HL-60 (cell line): ENCODE measurements around the gene EXOC6B.

ENCODE experiments used
- DNase-seq, 2 experiments: peaks; one replicate each; pipeline ENCODE4 v3.0.0-alpha.2; 2010 to 2020; ENCODE audit warnings: low read depth in 1 of 2, low spot score in 1 of 2
- H3K27ac ChIP-seq: fragments of 250-450 bp; sonication (Bioruptor Pico); replicated peaks from 2 replicates; pipeline ENCODE4 v1.5.1; 2020; ENCODE audit warnings: mild to moderate bottlenecking, moderate library complexity
- H3K27me3 ChIP-seq: fragments of 250-450 bp; sonication (Bioruptor Pico); 2 replicates; pipeline ENCODE4 v1.5.1; 2021; ENCODE audit warnings: mild to moderate bottlenecking, moderate library complexity; ENCODE audit not compliant: insufficient read depth, poor library complexity, severe bottlenecking
- H3K4me3 ChIP-seq: replicated peaks from 2 replicates; pipeline ENCODE4 v1.5.1; 2011; ENCODE audit warnings: mild to moderate bottlenecking, control low read depth, low read length; ENCODE audit not compliant: insufficient read depth
- GABPA ChIP-seq: IDR thresholded peaks from 2 replicates; pipeline ENCODE4 v1.6.1; 2012; ENCODE audit warnings: low read depth
- POLR2AphosphoS5 ChIP-seq: IDR thresholded peaks from 2 replicates; pipeline ENCODE4 v1.6.1; 2012; ENCODE audit warnings: low read depth
- SPI1 ChIP-seq: IDR thresholded peaks from 2 replicates; pipeline ENCODE4 v1.6.1; 2012; ENCODE audit warnings: low read depth, mild to moderate bottlenecking, borderline replicate concordance
- TF ChIP-seq, protein P1 (sequence below): IDR thresholded peaks from 2 replicates; pipeline ENCODE4 v1.6.1; 2012; ENCODE audit warnings: low read depth; ENCODE audit not compliant: insufficient replicate concordance
- TF ChIP-seq, protein P2 (sequence below): IDR thresholded peaks from one replicate; pipeline ENCODE4 v1.5.1; 2011; ENCODE audit warnings: low read length, control low read depth, inconsistent platforms; ENCODE audit not compliant: insufficient read depth

EXOC6B gene

DNA sequence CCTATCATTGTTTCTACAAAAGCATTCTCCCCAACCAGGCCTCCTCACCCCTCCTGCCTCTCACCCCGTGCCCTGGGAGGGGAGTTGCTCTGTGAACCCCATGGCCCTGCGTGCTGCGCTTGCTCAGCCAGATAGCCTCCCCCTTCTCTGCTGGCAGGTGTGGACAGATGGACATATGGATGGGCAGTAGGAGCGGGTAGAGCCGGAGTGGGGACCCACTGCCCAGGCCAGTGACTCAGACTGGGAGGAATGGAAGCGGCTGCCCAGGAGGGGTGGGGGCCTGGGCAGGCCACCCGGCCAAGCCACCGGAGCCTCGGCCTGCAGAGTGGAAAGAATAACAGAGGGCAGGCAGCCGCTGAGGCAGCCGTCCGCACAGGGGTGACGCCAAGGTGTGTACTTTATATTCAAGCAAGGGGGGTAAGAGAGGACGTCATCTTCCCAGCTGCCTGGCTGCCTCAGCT, 686.9 kb downstream of the EXOC6B start:
- TF ChIP-seq, protein P1, sequence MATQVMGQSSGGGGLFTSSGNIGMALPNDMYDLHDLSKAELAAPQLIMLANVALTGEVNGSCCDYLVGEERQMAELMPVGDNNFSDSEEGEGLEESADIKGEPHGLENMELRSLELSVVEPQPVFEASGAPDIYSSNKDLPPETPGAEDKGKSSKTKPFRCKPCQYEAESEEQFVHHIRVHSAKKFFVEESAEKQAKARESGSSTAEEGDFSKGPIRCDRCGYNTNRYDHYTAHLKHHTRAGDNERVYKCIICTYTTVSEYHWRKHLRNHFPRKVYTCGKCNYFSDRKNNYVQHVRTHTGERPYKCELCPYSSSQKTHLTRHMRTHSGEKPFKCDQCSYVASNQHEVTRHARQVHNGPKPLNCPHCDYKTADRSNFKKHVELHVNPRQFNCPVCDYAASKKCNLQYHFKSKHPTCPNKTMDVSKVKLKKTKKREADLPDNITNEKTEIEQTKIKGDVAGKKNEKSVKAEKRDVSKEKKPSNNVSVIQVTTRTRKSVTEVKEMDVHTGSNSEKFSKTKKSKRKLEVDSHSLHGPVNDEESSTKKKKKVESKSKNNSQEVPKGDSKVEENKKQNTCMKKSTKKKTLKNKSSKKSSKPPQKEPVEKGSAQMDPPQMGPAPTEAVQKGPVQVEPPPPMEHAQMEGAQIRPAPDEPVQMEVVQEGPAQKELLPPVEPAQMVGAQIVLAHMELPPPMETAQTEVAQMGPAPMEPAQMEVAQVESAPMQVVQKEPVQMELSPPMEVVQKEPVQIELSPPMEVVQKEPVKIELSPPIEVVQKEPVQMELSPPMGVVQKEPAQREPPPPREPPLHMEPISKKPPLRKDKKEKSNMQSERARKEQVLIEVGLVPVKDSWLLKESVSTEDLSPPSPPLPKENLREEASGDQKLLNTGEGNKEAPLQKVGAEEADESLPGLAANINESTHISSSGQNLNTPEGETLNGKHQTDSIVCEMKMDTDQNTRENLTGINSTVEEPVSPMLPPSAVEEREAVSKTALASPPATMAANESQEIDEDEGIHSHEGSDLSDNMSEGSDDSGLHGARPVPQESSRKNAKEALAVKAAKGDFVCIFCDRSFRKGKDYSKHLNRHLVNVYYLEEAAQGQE: no peak
- TF ChIP-seq POLR2AphosphoS5 (no peak), GABPA (no peak), SPI1 (no peak)
- TF ChIP-seq, protein P2, sequence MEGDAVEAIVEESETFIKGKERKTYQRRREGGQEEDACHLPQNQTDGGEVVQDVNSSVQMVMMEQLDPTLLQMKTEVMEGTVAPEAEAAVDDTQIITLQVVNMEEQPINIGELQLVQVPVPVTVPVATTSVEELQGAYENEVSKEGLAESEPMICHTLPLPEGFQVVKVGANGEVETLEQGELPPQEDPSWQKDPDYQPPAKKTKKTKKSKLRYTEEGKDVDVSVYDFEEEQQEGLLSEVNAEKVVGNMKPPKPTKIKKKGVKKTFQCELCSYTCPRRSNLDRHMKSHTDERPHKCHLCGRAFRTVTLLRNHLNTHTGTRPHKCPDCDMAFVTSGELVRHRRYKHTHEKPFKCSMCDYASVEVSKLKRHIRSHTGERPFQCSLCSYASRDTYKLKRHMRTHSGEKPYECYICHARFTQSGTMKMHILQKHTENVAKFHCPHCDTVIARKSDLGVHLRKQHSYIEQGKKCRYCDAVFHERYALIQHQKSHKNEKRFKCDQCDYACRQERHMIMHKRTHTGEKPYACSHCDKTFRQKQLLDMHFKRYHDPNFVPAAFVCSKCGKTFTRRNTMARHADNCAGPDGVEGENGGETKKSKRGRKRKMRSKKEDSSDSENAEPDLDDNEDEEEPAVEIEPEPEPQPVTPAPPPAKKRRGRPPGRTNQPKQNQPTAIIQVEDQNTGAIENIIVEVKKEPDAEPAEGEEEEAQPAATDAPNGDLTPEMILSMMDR: no peak
- H3K4me3 ChIP-seq: no peak overlapping the region
- H3K27ac ChIP-seq: no peak overlapping the region
- no peak for DNase-seq
- H3K27me3 ChIP-seq: peaks cover 19% of the 10 kb centered on the region

DNA sequence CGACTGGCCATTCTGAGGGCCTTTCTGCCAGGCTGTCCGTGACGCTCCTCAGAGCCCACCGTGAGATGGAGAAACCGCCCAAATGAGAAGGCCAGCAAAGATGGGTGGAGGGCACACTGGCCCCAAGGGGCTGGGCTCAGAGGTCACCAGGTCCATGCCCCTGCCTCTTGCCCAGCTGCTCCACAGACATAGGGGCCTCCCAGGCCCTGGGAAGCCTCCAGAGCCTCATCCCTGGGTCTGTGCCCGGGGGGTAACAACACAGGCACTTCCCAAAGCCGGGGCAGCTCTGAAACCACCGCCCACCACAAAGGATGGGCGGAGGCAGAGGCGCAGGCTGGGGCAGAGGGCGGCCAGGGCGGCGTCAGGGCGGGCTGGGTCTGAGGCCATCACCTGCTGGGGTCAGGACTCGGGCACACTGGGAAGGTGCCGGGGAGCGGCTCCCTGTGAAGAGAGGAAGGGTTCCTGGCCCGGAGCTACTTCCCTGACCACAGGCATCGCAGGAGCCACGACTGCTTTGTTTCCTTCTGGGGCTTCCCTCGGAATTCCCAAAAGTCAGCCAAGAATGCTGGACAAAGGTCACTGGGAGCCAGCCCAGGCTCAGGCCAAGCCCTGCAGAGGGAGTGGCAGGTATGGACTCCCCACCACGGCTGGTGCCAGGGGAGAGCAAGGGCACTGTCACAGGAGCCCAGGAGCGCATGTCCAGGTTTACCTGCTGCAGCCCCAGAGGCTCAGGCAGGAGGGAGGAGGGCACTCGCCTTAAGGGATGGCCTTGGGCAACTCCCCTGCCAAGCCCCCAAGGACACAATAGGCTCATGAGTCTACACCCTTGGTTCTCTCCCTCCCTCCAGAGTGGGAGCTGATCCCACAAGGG, 687.6 kb downstream of the EXOC6B start:
- H3K27ac ChIP-seq: no peak overlapping the region
- H3K4me3 ChIP-seq: no peak overlapping the region
- H3K27me3 ChIP-seq: peaks cover 12% of the 10 kb centered on the region
- TF ChIP-seq, protein P1: no peak
- TF ChIP-seq, protein P2: no peak
- no peak for TF ChIP-seq POLR2AphosphoS5
- DNase-seq: no peak

DNA sequence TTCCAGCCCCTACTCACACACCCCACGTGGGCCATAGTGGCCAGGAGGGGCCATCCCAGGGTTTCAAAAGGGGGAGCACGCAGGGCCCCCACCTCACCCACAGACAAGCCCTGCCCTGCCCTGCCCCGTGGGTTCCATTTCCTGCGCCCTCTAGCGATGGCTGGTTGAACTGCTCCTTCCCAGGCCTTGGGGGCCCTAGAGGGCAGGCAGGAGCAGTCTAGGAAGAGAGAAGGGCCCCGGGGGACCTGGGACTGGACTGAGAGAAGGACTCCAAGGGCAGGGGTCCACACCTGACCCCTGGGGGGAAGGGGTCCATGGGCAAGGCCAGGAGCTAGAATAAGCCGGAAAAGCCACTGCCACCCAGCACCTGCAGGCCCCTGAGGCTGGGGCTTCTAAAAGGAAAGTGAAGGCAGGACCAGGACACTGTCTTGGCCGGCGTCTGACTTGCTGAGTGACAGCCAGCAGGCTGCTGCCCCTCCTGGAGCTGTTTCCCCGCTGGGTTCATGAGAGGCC, 688.3 kb downstream of the EXOC6B start:
- Histone ChIP-seq H3K27ac (no peak overlapping the region), H3K27me3 (peaks cover 5% of the 10 kb centered on the region), H3K4me3 (no peak overlapping the region)
- TF ChIP-seq, protein P2: peak; percentile 52
- TF ChIP-seq, protein P1: no peak
- peak in 1 of 2 experiments; percentile 38 for DNase-seq
